ENCODE measurements around the gene NRTN. TPM values are rescaled to one million over a fixed set of nuclear protein-coding genes. Genes with fewer than 3 reads are reported as not detected.
A peak's percentile ranks its signal among the peaks of the same experiment; 100 is the strongest.

Gene NRTN
- total and polyA plus RNA-seq, 2 of the 13 experiments (the other 11 are each of a cell fraction or from before 2014, with no cell fraction given), result 4.1 to 5.3 TPM

DNA sequence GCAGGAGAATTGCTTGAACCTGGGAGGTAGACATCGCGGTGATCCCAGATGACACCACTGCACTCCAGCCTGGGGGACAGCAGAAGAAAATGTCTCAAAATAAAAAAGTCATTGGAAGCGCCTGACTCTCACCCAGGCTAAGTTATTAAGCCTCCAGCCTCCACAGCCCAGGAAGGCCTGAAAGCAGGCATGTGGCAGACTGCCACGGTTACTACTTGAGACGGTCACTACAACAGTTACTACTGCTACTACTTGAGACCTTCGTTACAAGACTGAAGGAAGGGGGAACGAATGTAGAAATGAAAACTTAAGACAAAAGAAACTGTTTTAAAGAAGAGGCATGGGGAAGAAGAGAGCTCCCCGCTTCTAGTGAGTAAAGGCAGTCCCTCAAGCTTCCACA lies 29.9 kb upstream of the NRTN start (continued):
- no peak for TF ChIP-seq ZNF431 (CRISPR knock-in tag; IDR thresholded peaks at IDR 0.05; ENCODE audit: borderline replicate concordance, low read depth)
- TF ChIP-seq ASH2L (IDR thresholded peaks at IDR 0.05; ENCODE audit: insufficient read length, low read depth, low read length), result no peak

DNA sequence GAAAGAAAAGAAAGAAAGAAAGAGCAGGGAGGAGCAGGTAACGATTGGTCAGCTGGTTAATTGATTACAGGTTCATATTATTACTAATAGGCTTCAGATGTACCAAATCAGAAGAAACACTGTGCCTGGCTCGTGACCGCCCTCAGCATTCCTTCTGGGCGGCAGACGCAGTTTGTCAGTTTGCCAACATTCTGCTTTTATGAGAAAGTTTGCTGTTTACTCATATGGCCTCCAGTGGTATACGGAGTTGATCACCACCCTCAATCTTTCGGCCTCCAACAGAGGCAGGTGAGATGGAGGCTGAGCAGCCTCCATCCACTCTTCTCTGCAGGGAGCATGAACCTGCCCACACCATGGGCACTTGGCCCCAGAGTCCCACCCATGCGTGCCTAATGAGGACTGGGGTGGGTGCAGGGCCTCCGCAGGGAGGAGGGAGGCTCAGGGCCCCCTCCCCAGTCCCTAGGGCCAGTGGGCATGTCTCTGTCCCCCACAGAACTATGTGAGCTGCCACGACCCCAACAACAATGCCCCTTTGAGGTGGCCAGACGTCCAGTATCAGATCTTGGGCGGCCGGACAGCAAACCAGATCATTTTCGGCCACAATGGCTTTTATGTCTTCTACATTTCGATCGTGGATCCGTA lies 29.1 kb upstream of the NRTN start:
- Histone ChIP-seq H3K36me3 (replicated peaks in 1 of 2; ENCODE audit: control insufficient read depth in 1 of 2, insufficient read depth in 2 of 2, low read length in 2 of 2) (no peaks in the 10 kb centered on the region), H3K4me1 (ENCODE audit: insufficient read depth, low read length) (peaks cover 9% of the 10 kb centered on the region; the same call in 1 of the 2 replicates), H3K4me3 (replicated peaks in 1 of 3; ENCODE audit: insufficient read depth in 1 of 3, low read depth in 2 of 3, low read length in 3 of 3) (no peak overlapping the region), H4K20me1 (ENCODE audit: insufficient read depth, low read length) (no peaks in the 10 kb centered on the region), H3K27ac (ENCODE audit: extremely low read length, insufficient read depth, low read length) (no peak overlapping the region), H3K9me3 (ENCODE audit: low read length) (no peaks in the 10 kb centered on the region), H3K4me2 (ENCODE audit: low read depth, low read length) (no peak overlapping the region; the same call in 1 of the 2 replicates), H2AFZ (ENCODE audit: low read length) (no peak overlapping the region), H3K79me2 (ENCODE audit: insufficient read depth, low read length) (no peaks in the 10 kb centered on the region), H3K9ac (ENCODE audit: insufficient read depth, low read depth, low read length) (no peak overlapping the region), H3K27me3 (ENCODE audit: control insufficient read depth in 1 of 2, insufficient read depth in 2 of 2, low read length in 2 of 2) (peaks cover 0 to 8% of the 10 kb centered on the region in 2 experiments; a peak in 2 of 5 replicates)
- ATAC-seq (no peak), DNase-seq (ENCODE audit: low spot score) (no peak), FAIRE-seq (no peak)
- BruUV-seq (replicated peaks), result no TSS peak
- WGBS (ENCODE audit: low lambda C conversion rate), result 35% methylated on average over 14 of the region's 17 CpGs
- in situ Hi-C loops (cut with HindIII; ENCODE audit: extremely low pct_ligation_motif_present, low pct_unique_long_range_greater_than_20kb), result no loop called here
- POLR2A ChIA-PET, result interaction anchor here (1.1 kb wide), 1 partner anchor 15 kb away, joined by 4 read pairs; no protein-coding TSS in a partner anchor
- CTCF ChIA-PET (ENCODE audit: low intra/inter-chr PET ratio, low total read pairs), result interaction anchor here (2.5 kb wide), 1 partner anchor 18 kb away, joined by 8 read pairs; no protein-coding TSS in a partner anchor
- no peak for TF ChIP-seq POLR2AphosphoS2 (IDR thresholded peaks at IDR 0.05; ENCODE audit: low read depth, low read length)
- TF ChIP-seq, protein P1, sequence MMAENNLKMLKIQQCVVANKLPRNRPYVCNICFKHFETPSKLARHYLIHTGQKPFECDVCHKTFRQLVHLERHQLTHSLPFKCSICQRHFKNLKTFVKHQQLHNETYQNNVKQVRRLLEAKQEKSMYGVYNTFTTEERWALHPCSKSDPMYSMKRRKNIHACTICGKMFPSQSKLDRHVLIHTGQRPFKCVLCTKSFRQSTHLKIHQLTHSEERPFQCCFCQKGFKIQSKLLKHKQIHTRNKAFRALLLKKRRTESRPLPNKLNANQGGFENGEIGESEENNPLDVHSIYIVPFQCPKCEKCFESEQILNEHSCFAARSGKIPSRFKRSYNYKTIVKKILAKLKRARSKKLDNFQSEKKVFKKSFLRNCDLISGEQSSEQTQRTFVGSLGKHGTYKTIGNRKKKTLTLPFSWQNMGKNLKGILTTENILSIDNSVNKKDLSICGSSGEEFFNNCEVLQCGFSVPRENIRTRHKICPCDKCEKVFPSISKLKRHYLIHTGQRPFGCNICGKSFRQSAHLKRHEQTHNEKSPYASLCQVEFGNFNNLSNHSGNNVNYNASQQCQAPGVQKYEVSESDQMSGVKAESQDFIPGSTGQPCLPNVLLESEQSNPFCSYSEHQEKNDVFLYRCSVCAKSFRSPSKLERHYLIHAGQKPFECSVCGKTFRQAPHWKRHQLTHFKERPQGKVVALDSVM (CRISPR knock-in tag; IDR thresholded peaks at IDR 0.05), result peak; percentile 92
- no peak for TF ChIP-seq ZBTB42 (CRISPR knock-in tag; IDR thresholded peaks at IDR 0.05)
- no peak for TF ChIP-seq PLRG1 (conservative IDR thresholded peaks at IDR 0.05)
- intact Hi-C loops (cut with micrococcal nuclease; ENCODE audit: unreplicated experiment), result no loop called here
